Pericardium fibroblast (primary cell): Measurements from ENCODE around the gene CSF3. TPM values are rescaled to one million over a fixed set of nuclear protein-coding genes. Genes with fewer than 3 reads are reported as not detected.

Source experiments
- total RNA-seq: library from RNA; depleted of rRNA; stranded (reverse); fragments of >200 nt; gene quantifications from 2 replicates; pipeline ENCODE4 v1.2.3, GENCODE V29; 2015

The CSF3 gene
- not detected in 2 replicates for total RNA-seq

GRCh38 chr17:40015005-40015997 is at the start of gene CSF3:
Gene CSF3, plus strand, starts transcription at chr17:40015440. Its CDS starts 35 bp downstream, at chr17:40015475.

GRCh38 chr17:39980351-39981206 is 34.7 kb upstream of the CSF3 start, which contains the start of gene PSMD3:
Gene PSMD3, plus strand, starts transcription at chr17:39980807. Its CDS starts 164 bp downstream, at chr17:39980971.

GRCh38 chr17:40062329-40063186 is 47.3 kb downstream of the CSF3 start, which contains the start of gene THRA:
Gene THRA, plus strand, starts transcription at chr17:40062965. Its CDS starts 11,524 bp downstream, at chr17:40074489.

Other genes starting within 250 kb of the CSF3 start
- gene IKZF3, start 151.1 kb upstream of the CSF3 start, total RNA-seq: not detected in 2 replicates
- gene ZPBP2, start 147.2 kb upstream of the CSF3 start, total RNA-seq: not detected in 2 replicates
- gene GSDMB, start 96.8 kb upstream of the CSF3 start, total RNA-seq: 3.0 and 4.2 TPM in 2 replicates
- 30.6 and 51.8 TPM in 2 replicates for gene ORMDL3, start 87.8 kb upstream of the CSF3 start, total RNA-seq
- not detected in 2 replicates for gene LRRC3C, start 87.7 kb upstream of the CSF3 start, total RNA-seq
- not detected in 2 replicates for gene GSDMA, start 52.4 kb upstream of the CSF3 start, total RNA-seq
- 84.8 and 84.9 TPM in 2 replicates for gene PSMD3, start 34.6 kb upstream of the CSF3 start, total RNA-seq
- 48.8 and 51.1 TPM in 2 replicates for gene MED24, start 39.0 kb downstream of the CSF3 start, total RNA-seq
- gene THRA, start 47.5 kb downstream of the CSF3 start, total RNA-seq: 28.5 and 30.5 TPM in 2 replicates
- 0.94 and 1.2 TPM in 2 replicates for gene NR1D1, start 85.1 kb downstream of the CSF3 start, total RNA-seq
- 48.8 and 51.6 TPM in 2 replicates for gene MSL1, start 106.5 kb downstream of the CSF3 start, total RNA-seq
- 22.2 and 33.8 TPM in 2 replicates for gene CASC3, start 125.1 kb downstream of the CSF3 start, total RNA-seq
- gene RAPGEFL1, start 162.0 kb downstream of the CSF3 start, total RNA-seq: 1.4 and 2.0 TPM in 2 replicates
- gene WIPF2, start 203.9 kb downstream of the CSF3 start, total RNA-seq: 5.4 and 7.0 TPM in 2 replicates